Endothelial cell of umbilical vein (primary cell): ENCODE data around the gene CENPA. TPM values are rescaled to one million over a fixed set of nuclear protein-coding genes. Genes with fewer than 3 reads are reported as not detected.

Source experiments
- BruUV-seq: library from RNA; stranded (reverse); fragments of 400-500 nt; replicated peaks from 2 replicates; lab custom pipeline; 2021; lab: Mats Ljungman, UMichigan
- CTCF ChIA-PET: fragments of 300-600, 350-600 bp; sonication (Branson Sonifier 250); formaldehyde crosslinking; loops from one replicate; lab custom pipeline; 2021; ENCODE audit warnings: antibody characterized with exemption, inconsistent platforms; lab: Charles Lee
- POLR2A ChIA-PET: fragments of 300-600, 350-600 bp; sonication (Branson Sonifier 250); formaldehyde crosslinking; loops from one replicate; lab custom pipeline; 2021; ENCODE audit warnings: antibody characterized with exemption, inconsistent platforms; lab: Charles Lee
- DNase-seq: peaks from one replicate; pipeline ENCODE4 v3.0.0-alpha.2; 2011; ENCODE audit warnings: low read depth, low spot score
- FAIRE-seq: peaks from 2 replicates; lab custom pipeline; 2011; peaks lifted over from hg19 to GRCh38; lab: Jason Lieb, UNC
- H2AFZ ChIP-seq: 2 replicates; pipeline ENCODE4 v1.6.0; 2012; ENCODE audit warnings: low read depth, low read length, control low read depth, inconsistent platforms
- H3K27ac ChIP-seq: 2 replicates; pipeline ENCODE4 v1.5.1; 2011; ENCODE audit warnings: low read depth, mild to moderate bottlenecking, control low read depth, low read length, moderate library complexity; ENCODE audit not compliant: insufficient read depth
- H3K27me3 ChIP-seq, 2 experiments: 2 replicates each; pipeline versions ENCODE4 v1.6.0 to v1.6.1; 2011; ENCODE audit warnings: low read length in 2 of 2, mixed read lengths in 1 of 2; ENCODE audit not compliant: control insufficient read depth in 2 of 2, insufficient read depth in 2 of 2
- H3K36me3 ChIP-seq, 2 experiments: 2 replicates in 1 of 2; 3 replicates in 1 of 2; pipeline ENCODE4 v1.5.1; 2011; ENCODE audit warnings: low read length in 2 of 2, mild to moderate bottlenecking in 1 of 2, moderate library complexity in 1 of 2; ENCODE audit not compliant: control insufficient read depth in 2 of 2, insufficient read depth in 2 of 2; ENCODE audit errors: extremely low read depth in 1 of 2
- H3K4me1 ChIP-seq: 3 replicates; pipeline ENCODE4 v1.5.1; 2011; ENCODE audit warnings: mild to moderate bottlenecking, low read length; ENCODE audit not compliant: control insufficient read depth, insufficient read depth; ENCODE audit errors: extremely low read depth
- H3K4me2 ChIP-seq: 2 replicates; pipeline ENCODE4 v1.6.1; 2011; ENCODE audit warnings: low read length, control low read depth, mixed read lengths; ENCODE audit not compliant: insufficient read depth
- H3K4me3 ChIP-seq, 3 experiments: fragments of 200-600 bp in 1 of 3; sonication (generic), shearing (Covaris generic) in 1 of 3; replicated peaks in 1 of 3; 2 replicates each; pipeline ENCODE4 v1.5.1; 2011 to 2016; ENCODE audit warnings: control low read depth in 3 of 3, low read length in 3 of 3, mild to moderate bottlenecking in 2 of 3, inconsistent platforms in 1 of 3, low read depth in 1 of 3, moderate library complexity in 1 of 3; ENCODE audit not compliant: insufficient read depth in 1 of 3
- H3K79me2 ChIP-seq: 2 replicates; pipeline ENCODE4 v1.6.0; 2012; ENCODE audit warnings: low read length, inconsistent platforms; ENCODE audit not compliant: control insufficient read depth, insufficient read depth
- H3K9ac ChIP-seq: replicated peaks from 2 replicates; pipeline ENCODE3; 2011; ENCODE audit warnings: low read length, control low read depth; ENCODE audit not compliant: insufficient read depth; ENCODE audit errors: extremely low read depth
- H3K9me1 ChIP-seq: replicated peaks from 3 replicates; pipeline ENCODE4 v1.6.0; 2011; ENCODE audit warnings: mild to moderate bottlenecking, low read length; ENCODE audit not compliant: control insufficient read depth, insufficient read depth; ENCODE audit errors: extremely low read depth
- H3K9me3 ChIP-seq: replicated peaks from 2 replicates; pipeline ENCODE4 v1.5.1; 2012; ENCODE audit warnings: low read length, inconsistent platforms; ENCODE audit not compliant: control insufficient read depth, insufficient read depth
- H4K20me1 ChIP-seq: replicated peaks from 2 replicates; pipeline ENCODE3; 2011; ENCODE audit warnings: mild to moderate bottlenecking, low read length; ENCODE audit not compliant: control insufficient read depth, insufficient read depth; ENCODE audit errors: extremely low read depth
- EZH2 ChIP-seq: IDR thresholded peaks from 2 replicates; pipeline ENCODE4 v1.6.1; 2012; ENCODE audit warnings: borderline replicate concordance, low read depth, mild to moderate bottlenecking, moderate library complexity, low read length, inconsistent platforms; ENCODE audit not compliant: severe bottlenecking
- FOS ChIP-seq: IDR thresholded peaks from 2 replicates; pipeline ENCODE4 v1.6.1; 2011; ENCODE audit warnings: mild to moderate bottlenecking, low read length, moderate library complexity, borderline replicate concordance; ENCODE audit not compliant: insufficient read depth
- GATA2 ChIP-seq: IDR thresholded peaks from 2 replicates; pipeline ENCODE4 v1.7.0; 2011; ENCODE audit warnings: low read depth, mild to moderate bottlenecking, moderate library complexity, mixed read lengths, low read length; ENCODE audit not compliant: insufficient read length, insufficient read depth
- JUN ChIP-seq: IDR thresholded peaks from 2 replicates; pipeline ENCODE4 v1.6.1; 2011; ENCODE audit warnings: borderline replicate concordance, low read depth; ENCODE audit not compliant: insufficient read length, insufficient read depth
- MYC ChIP-seq: IDR thresholded peaks from one replicate; pipeline ENCODE4 v1.6.1; 2011; ENCODE audit warnings: mild to moderate bottlenecking, low read depth, low read length
- POLR2A ChIP-seq: IDR thresholded peaks from 2 replicates; pipeline ENCODE4 v1.6.1; 2012; ENCODE audit warnings: low read depth, mild to moderate bottlenecking, control low read depth, low read length
- POLR2AphosphoS5 ChIP-seq: IDR thresholded peaks from 2 replicates; pipeline ENCODE4 v1.6.1; 2012; ENCODE audit warnings: low read depth, mild to moderate bottlenecking, control low read depth, low read length, moderate library complexity; ENCODE audit not compliant: insufficient read depth
- dilution Hi-C: fragments of 300-500 bp; cut with MboI; formaldehyde crosslinking; loops from one replicate; pipeline ENCODE4 v1.15.0; 2019; ENCODE audit warnings: low sequenced_read_pairs; ENCODE audit not compliant: extremely low pct_ligation_motif_present
- intact Hi-C: fragments of 100-400 bp; cut with micrococcal nuclease; formaldehyde crosslinking; loops from one replicate; pipeline ENCODE4 v1.10.0; 2022
- polyA plus RNA-seq, 4 experiments: library from polyadenylated mRNA; depleted of rRNA in 3 of 4; stranded (reverse) in 3 of 4; unstranded in 1 of 4; fragments of >200 nt; gene quantifications; 2 replicates each; pipeline versions ENCODE4 v1.2.1 to v1.2.3, GENCODE V29; 2011 to 2012; ENCODE audit warnings: missing spikeins in 1 of 4
- total RNA-seq: library from RNA; stranded (reverse); gene quantifications from 2 replicates; pipeline ENCODE4 v1.2.3, GENCODE V29; 2021
- TF ChIP-seq, protein P1 (sequence below), 2 donors: IDR thresholded peaks; 1 replicate in 1 of 2; 2 replicates in 1 of 2; pipeline ENCODE4 v1.5.1; 2011; ENCODE audit warnings: low read length in 2 of 2, mild to moderate bottlenecking in 2 of 2, moderate library complexity in 2 of 2, control low read depth in 1 of 2, inconsistent platforms in 1 of 2, low read depth in 1 of 2; ENCODE audit not compliant: insufficient read depth in 1 of 2; ENCODE audit errors: extremely low read depth in 1 of 2
- TF ChIP-seq, protein P2 (sequence below): IDR thresholded peaks from 2 replicates; pipeline ENCODE4 v1.6.1; 2011; ENCODE audit not compliant: insufficient read depth, insufficient read length

The CENPA gene
- total and polyA plus RNA-seq, 2 donors (not counting 3 experiments of a cell fraction or from before 2014, with no cell fraction given) = 22.0 to 33.1 TPM

DNA sequence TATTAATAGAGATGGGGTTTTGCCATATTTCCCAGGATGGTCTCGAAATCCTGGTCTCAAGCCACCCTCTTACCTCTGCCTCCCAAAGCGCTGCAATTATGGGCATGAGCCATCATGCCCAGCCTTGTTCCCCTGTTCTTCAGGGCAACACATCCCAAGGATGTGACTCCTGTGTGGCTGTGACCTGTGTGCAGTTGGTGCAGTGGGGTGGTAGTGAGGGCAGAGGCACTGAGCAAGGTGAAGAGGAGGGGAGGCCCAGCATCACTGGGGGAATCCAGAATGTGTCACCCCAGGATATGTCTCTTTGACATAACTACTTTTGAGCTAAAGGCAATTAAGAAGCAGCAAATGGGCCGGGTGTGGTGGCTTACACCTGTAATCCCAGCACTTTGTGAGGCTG is 23.4 kb downstream of the CENPA start:
- Histone ChIP-seq H3K9me1 (no peaks in the 10 kb centered on the region), H3K27ac (no peak overlapping the region), H3K79me2 (no peaks in the 10 kb centered on the region), H3K4me3 (no peak overlapping the region), H3K36me3 (no peaks in the 10 kb centered on the region), H2AFZ (no peak overlapping the region), H4K20me1 (no peaks in the 10 kb centered on the region), H3K4me2 (no peak overlapping the region), H3K4me1 (no peaks in the 10 kb centered on the region), H3K9me3 (no peaks in the 10 kb centered on the region), H3K27me3 (peaks cover 4% of the 10 kb centered on the region in 2 experiments), H3K9ac (no peak overlapping the region)
- dilution Hi-C loops (no loop called here), intact Hi-C loops (no loop called here)
- BruUV-seq = no TSS peak
- CTCF ChIA-PET = interaction anchor here (1.0 to 1.1 kb wide), 2 partner anchors 9 to 13 kb away, joined by 3 to 4 read pairs; no protein-coding TSS in a partner anchor
- TF ChIP-seq, protein P1, sequence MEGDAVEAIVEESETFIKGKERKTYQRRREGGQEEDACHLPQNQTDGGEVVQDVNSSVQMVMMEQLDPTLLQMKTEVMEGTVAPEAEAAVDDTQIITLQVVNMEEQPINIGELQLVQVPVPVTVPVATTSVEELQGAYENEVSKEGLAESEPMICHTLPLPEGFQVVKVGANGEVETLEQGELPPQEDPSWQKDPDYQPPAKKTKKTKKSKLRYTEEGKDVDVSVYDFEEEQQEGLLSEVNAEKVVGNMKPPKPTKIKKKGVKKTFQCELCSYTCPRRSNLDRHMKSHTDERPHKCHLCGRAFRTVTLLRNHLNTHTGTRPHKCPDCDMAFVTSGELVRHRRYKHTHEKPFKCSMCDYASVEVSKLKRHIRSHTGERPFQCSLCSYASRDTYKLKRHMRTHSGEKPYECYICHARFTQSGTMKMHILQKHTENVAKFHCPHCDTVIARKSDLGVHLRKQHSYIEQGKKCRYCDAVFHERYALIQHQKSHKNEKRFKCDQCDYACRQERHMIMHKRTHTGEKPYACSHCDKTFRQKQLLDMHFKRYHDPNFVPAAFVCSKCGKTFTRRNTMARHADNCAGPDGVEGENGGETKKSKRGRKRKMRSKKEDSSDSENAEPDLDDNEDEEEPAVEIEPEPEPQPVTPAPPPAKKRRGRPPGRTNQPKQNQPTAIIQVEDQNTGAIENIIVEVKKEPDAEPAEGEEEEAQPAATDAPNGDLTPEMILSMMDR (IDR thresholded peaks at IDR 0.05; ENCODE audit: extremely low read depth in 1 of 2, insufficient read depth in 1 of 2, low read depth in 1 of 2, low read length in 2 of 2) = no peak
- TF ChIP-seq FOS = no peak
- no peak for TF ChIP-seq GATA2
- no peak for TF ChIP-seq EZH2
- TF ChIP-seq JUN = no peak
- TF ChIP-seq POLR2AphosphoS5 = no peak
- TF ChIP-seq POLR2A = no peak
- no peak for TF ChIP-seq MYC
- TF ChIP-seq, protein P2, sequence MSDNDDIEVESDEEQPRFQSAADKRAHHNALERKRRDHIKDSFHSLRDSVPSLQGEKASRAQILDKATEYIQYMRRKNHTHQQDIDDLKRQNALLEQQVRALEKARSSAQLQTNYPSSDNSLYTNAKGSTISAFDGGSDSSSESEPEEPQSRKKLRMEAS = no peak
- POLR2A ChIA-PET = no interaction called here
- no peak for DNase-seq
- FAIRE-seq = no peak
